GM12878 (cell line): ENCODE results near the gene CYP1B1. TPM values are rescaled to one million over a fixed set of nuclear protein-coding genes. Genes with fewer than 3 reads are reported as not detected.

Source experiments
- ATAC-seq: fragments of 200-7000 bp; cut with Tn5 transposase; 3 replicates; pipeline ENCODE4 v1.9.1; 2020; ENCODE audit warnings: mild to moderate bottlenecking, moderate library complexity
- BruUV-seq: library from RNA; stranded (reverse); fragments of 400-500 nt; replicated peaks from 2 replicates; lab custom pipeline; 2021; lab: Mats Ljungman, UMichigan
- CTCF ChIA-PET: fragments of 300-600 bp; sonication (Branson Sonifier 250); formaldehyde crosslinking; extraction: SDS; loops from one replicate; lab custom pipeline; 2021; ENCODE audit warnings: inconsistent platforms; lab: Yijun Ruan, JAX
- POLR2A ChIA-PET: fragments of 350-600 bp; formaldehyde crosslinking; extraction: SDS; loops from one replicate; lab custom pipeline; 2021; ENCODE audit warnings: inconsistent platforms; lab: Charles Lee
- RAD21 ChIA-PET: fragments of 300-600 bp; sonication (Branson Sonifier 250); formaldehyde crosslinking; loops from one replicate; lab custom pipeline; 2023; ENCODE audit warnings: antibody characterized with exemption; ENCODE audit not compliant: unreplicated experiment; lab: Charles Lee
- SMC1A ChIA-PET: fragments of 300-600 bp; sonication (Branson Sonifier 250); formaldehyde crosslinking; loops from one replicate; lab custom pipeline; 2023; ENCODE audit not compliant: unreplicated experiment, uncharacterized antibody; lab: Charles Lee
- DNase-seq: peaks from one replicate; pipeline ENCODE4 v3.0.0-alpha.2; 2011; ENCODE audit warnings: low read depth, low spot score
- FAIRE-seq: peaks from 3 replicates; lab custom pipeline; 2011; peaks lifted over from hg19 to GRCh38; lab: Jason Lieb, UNC
- H2AFZ ChIP-seq: 2 replicates; pipeline ENCODE4 v1.6.0; 2011; ENCODE audit warnings: low read depth, low read length, control low read depth; ENCODE audit not compliant: control insufficient read depth
- H3K27ac ChIP-seq: 2 replicates; pipeline ENCODE4 v1.5.1; 2011; ENCODE audit warnings: control low read depth; ENCODE audit not compliant: control insufficient read depth, insufficient read depth
- H3K27me3 ChIP-seq, 2 experiments: replicated peaks in 1 of 2; 2 replicates each; pipeline versions ENCODE4 v1.6.0 to v1.6.1; 2011; ENCODE audit warnings: low read length in 1 of 2; ENCODE audit not compliant: control insufficient read depth in 2 of 2, insufficient read depth in 2 of 2
- H3K36me3 ChIP-seq, 2 experiments: 2 replicates each; pipeline ENCODE4 v1.5.1; 2011; ENCODE audit warnings: low read length in 1 of 2; ENCODE audit not compliant: control insufficient read depth in 2 of 2, insufficient read depth in 2 of 2
- H3K4me1 ChIP-seq: 2 replicates; pipeline ENCODE4 v1.6.1; 2011; ENCODE audit warnings: mild to moderate bottlenecking, low read length, moderate library complexity, mixed read lengths; ENCODE audit not compliant: control insufficient read depth, insufficient read depth
- H3K4me2 ChIP-seq: 2 replicates; pipeline ENCODE4 v1.6.0; 2011; ENCODE audit warnings: control low read depth; ENCODE audit not compliant: control insufficient read depth, insufficient read depth
- H3K4me3 ChIP-seq: fragments of 200-600 bp; sonication (generic); 2 replicates; pipeline ENCODE4 v1.5.1; 2016
- H3K79me2 ChIP-seq: 2 replicates; pipeline ENCODE4 v1.6.0; 2011; ENCODE audit warnings: low read length; ENCODE audit not compliant: control insufficient read depth, insufficient read depth
- H3K9ac ChIP-seq: 2 replicates; pipeline ENCODE4 v1.8.0; 2011; ENCODE audit warnings: low read length, control low read depth, mixed read lengths; ENCODE audit not compliant: control insufficient read depth, insufficient read depth
- H3K9me3 ChIP-seq: replicated peaks from 3 replicates; pipeline ENCODE4 v1.5.1; 2011; ENCODE audit warnings: mild to moderate bottlenecking, low read length; ENCODE audit not compliant: control insufficient read depth, insufficient read depth
- H4K20me1 ChIP-seq: 2 replicates; pipeline ENCODE4 v1.6.0; 2011; ENCODE audit not compliant: control insufficient read depth, insufficient read depth
- ATF3 ChIP-seq: IDR thresholded peaks from 2 replicates; pipeline ENCODE4 v1.6.1; 2011; ENCODE audit warnings: low read depth, mild to moderate bottlenecking, low read length, moderate library complexity, borderline replicate concordance; ENCODE audit errors: extremely low read depth
- BRCA1 ChIP-seq: IDR thresholded peaks from 2 replicates; pipeline ENCODE4 v1.6.1; 2011; ENCODE audit warnings: low read depth, low read length, improper control_type of control experiment
- CBX5 ChIP-seq: sonication (generic); IDR thresholded peaks from 2 replicates; pipeline ENCODE4 v1.6.1; 2016; ENCODE audit warnings: low read depth, moderate library complexity, mild to moderate bottlenecking, inconsistent platforms
- EED ChIP-seq: sonication (generic); IDR thresholded peaks from 2 replicates; pipeline ENCODE4 v1.6.1; 2016; ENCODE audit warnings: antibody characterized with exemption, low read depth
- MEF2B ChIP-seq: fragments of 450-650 bp; IDR thresholded peaks from 2 replicates; pipeline ENCODE4 v1.6.1; 2018; ENCODE audit warnings: mild to moderate bottlenecking, moderate library complexity; ENCODE audit not compliant: partially characterized antibody, poor library complexity, severe bottlenecking
- MTA2 ChIP-seq: fragments of 450-650 bp; IDR thresholded peaks from 2 replicates; pipeline ENCODE4 v1.6.1; 2016; ENCODE audit warnings: low read depth, mild to moderate bottlenecking, moderate library complexity
- RB1 ChIP-seq: fragments of 450-650 bp; formaldehyde crosslinking; IDR thresholded peaks from 2 replicates; pipeline ENCODE4 v1.6.1; 2017; ENCODE audit warnings: mild to moderate bottlenecking, borderline replicate concordance
- SIX5 ChIP-seq: IDR thresholded peaks from 2 replicates; pipeline ENCODE4 v1.6.1; 2011; ENCODE audit warnings: mild to moderate bottlenecking, low read depth, low read length, moderate library complexity; ENCODE audit not compliant: severe bottlenecking
- SUPT20H ChIP-seq: IDR thresholded peaks from 2 replicates; pipeline ENCODE4 v1.6.1; 2011; ENCODE audit warnings: low read depth, mild to moderate bottlenecking, low read length, moderate library complexity, borderline replicate concordance; ENCODE audit not compliant: control insufficient read depth
- TCF7 ChIP-seq: IDR thresholded peaks from 2 replicates; pipeline ENCODE4 v1.6.1; 2014; ENCODE audit warnings: antibody characterized with exemption, borderline replicate concordance
- ZNF592 ChIP-seq: fragments of 450-650 bp; IDR thresholded peaks from 2 replicates; pipeline ENCODE4 v1.6.1; 2017; ENCODE audit warnings: mild to moderate bottlenecking, moderate library complexity
- WGBS: methylation state at CpG from one replicate; pipeline ENCODE4 v1.1.6; 2016; ENCODE audit warnings: low lambda C conversion rate; ENCODE audit not compliant: insufficient replicate concordance, insufficient coverage; ENCODE audit errors: missing lambda C conversion rate; 5-methylcytosine and 5-hydroxymethylcytosine counted together
- in situ Hi-C: fragments of 300-500 bp; cut with MboI; formaldehyde crosslinking; loops from 9 replicates; pipeline ENCODE4 v1.14.3; 2018; ENCODE audit warnings: mixed read lengths
- intact Hi-C: fragments of 100-400 bp; cut with micrococcal nuclease; formaldehyde crosslinking; loops from one replicate; pipeline ENCODE4 v1.14.2; 2022; ENCODE audit not compliant: unreplicated experiment
- polyA plus RNA-seq, 11 experiments: library from polyadenylated mRNA; depleted of rRNA in 4 of 11; unstranded in 6 of 11; stranded (reverse) in 5 of 11; fragments of >200 nt; fragmentation: Nextera tagmentation in 4 of 11; fragmentation: Illumina TruSeq in 1 of 11; extraction: Ambion mirVana in 4 of 11; extraction: Trizol in 1 of 11; gene quantifications; 1 replicate in 1 of 11; 2 replicates in 10 of 11; pipeline versions ENCODE4 v1.2.1 to v1.2.3, GENCODE V29; 2011 to 2016; ENCODE audit warnings: inconsistent platforms in 2 of 11, missing spikeins in 2 of 11, low read depth in 1 of 11
- total RNA-seq, 4 experiments: library from RNA; depleted of rRNA in 3 of 4; stranded (reverse); fragments of >200 nt in 3 of 4; fragmentation: Illumina TruSeq in 1 of 4; extraction: Trizol in 1 of 4; gene quantifications; 2 replicates each; pipeline versions ENCODE4 v1.2.1 to v1.2.3, GENCODE V29; 2013 to 2021

Gene CYP1B1
- total and polyA plus RNA-seq, 10 of the 15 experiments (the other 5 are each of a cell fraction or from before 2014, with no cell fraction given): 0.35 to 29.7 (median 3.4) TPM

GRCh38 chr2:38026846-38027245 is 49.1 kb downstream of the CYP1B1 start:
- Histone ChIP-seq H3K4me3 (no peak overlapping the region), H3K27ac (no peak overlapping the region), H3K9me3 (no peaks in the 10 kb centered on the region; the same call in 2 of the 3 replicates), H3K9ac (no peak overlapping the region), H3K79me2 (no peaks in the 10 kb centered on the region), H3K4me2 (no peak overlapping the region), H3K36me3 (no peaks in the 10 kb centered on the region), H3K27me3 (no peaks in the 10 kb centered on the region), H2AFZ (no peak overlapping the region), H3K4me1 (no peaks in the 10 kb centered on the region), H4K20me1 (no peaks in the 10 kb centered on the region)
- RAD21 ChIA-PET: interaction anchor here (1.4 kb wide), 1 partner anchor 11 kb away, joined by 8 read pairs; no protein-coding TSS in a partner anchor
- ATAC-seq (no peak), DNase-seq (no peak), FAIRE-seq (no peak)
- 38% methylated on average over 2 of the region's 2 CpGs for WGBS
- no TSS peak for BruUV-seq
- intact Hi-C loops (no loop called here), in situ Hi-C loops (no loop called here)
- SMC1A ChIA-PET: interaction anchor here (0.7 to 2.2 kb wide), 3 partner anchors 10 to 24 kb away, joined by 3 to 18 read pairs (median 11); no protein-coding TSS in a partner anchor
- POLR2A ChIA-PET: no interaction called here
- CTCF ChIA-PET: interaction anchor here (2.2 kb wide), 1 partner anchor 10 kb away, joined by 17 read pairs; no protein-coding TSS in a partner anchor
- TF ChIP-seq MTA2 (no peak), ATF3 (no peak), TCF7 (no peak), EED (no peak), CBX5 (no peak), SUPT20H (no peak), BRCA1 (no peak), MEF2B (no peak), SIX5 (no peak), RB1 (no peak), ZNF592 (no peak)
